IMR-90 (cell line): ENCODE results near the gene VGF. TPM values are rescaled to one million over a fixed set of nuclear protein-coding genes. Genes with fewer than 3 reads are reported as not detected.

Experiments
- ATAC-seq: fragments of 200-7000 bp; cut with Tn5 transposase; 2 replicates; pipeline ENCODE4 v1.9.1; 2020; ENCODE audit warnings: low read depth, mild to moderate bottlenecking, moderate library complexity
- BruUV-seq: library from RNA; stranded (reverse); fragments of 400-500 nt; replicated peaks from 2 replicates; lab custom pipeline; 2021; lab: Mats Ljungman, UMichigan
- CTCF ChIA-PET: fragments of 300-600 bp; formaldehyde crosslinking; extraction: SDS; loops from one replicate; lab custom pipeline; 2021; ENCODE audit warnings: antibody characterized with exemption; lab: Yijun Ruan, JAX
- POLR2A ChIA-PET: fragments of 300-600 bp; sonication (Branson Sonifier 250); formaldehyde crosslinking; loops from one replicate; lab custom pipeline; 2022; ENCODE audit warnings: antibody characterized with exemption; ENCODE audit not compliant: unreplicated experiment; lab: Charles Lee
- DNase-seq: peaks from one replicate; pipeline ENCODE4 v3.0.0; 2013
- H2AFZ ChIP-seq: replicated peaks from 2 replicates; pipeline ENCODE3; 2013; ENCODE audit warnings: low read length, mild to moderate bottlenecking; ENCODE audit not compliant: poor library complexity
- H2AK5ac ChIP-seq: 2 replicates; pipeline ENCODE4 v1.6.1; 2013; ENCODE audit warnings: low read depth, low read length, inconsistent platforms
- H2AK9ac ChIP-seq: replicated peaks from 2 replicates; pipeline ENCODE3; 2013; ENCODE audit warnings: mild to moderate bottlenecking, low read depth, low read length, moderate library complexity; ENCODE audit not compliant: poor library complexity
- H2BK120ac ChIP-seq: 2 replicates; pipeline ENCODE4 v1.6.1; 2013; ENCODE audit warnings: low read depth, low read length, inconsistent platforms
- H2BK15ac ChIP-seq: 3 replicates; pipeline ENCODE4 v1.6.1; 2013; ENCODE audit warnings: low read depth, low read length, inconsistent platforms
- H2BK20ac ChIP-seq: 2 replicates; pipeline ENCODE4 v1.6.1; 2013; ENCODE audit warnings: low read depth, mild to moderate bottlenecking, inconsistent platforms, low read length, moderate library complexity
- H2BK5ac ChIP-seq: 2 replicates; pipeline ENCODE4 v1.6.1; 2013; ENCODE audit warnings: mild to moderate bottlenecking, low read depth, low read length, inconsistent platforms; ENCODE audit not compliant: poor library complexity, severe bottlenecking
- H3K14ac ChIP-seq: replicated peaks from 2 replicates; pipeline ENCODE4 v1.6.1; 2013; ENCODE audit warnings: low read depth, low read length, inconsistent platforms
- H3K18ac ChIP-seq: 2 replicates; pipeline ENCODE4 v1.6.1; 2013; ENCODE audit warnings: low read depth, low read length, control low read depth
- H3K23ac ChIP-seq: 2 replicates; pipeline ENCODE4 v1.6.1; 2013; ENCODE audit warnings: low read depth, low read length, inconsistent platforms
- H3K27ac ChIP-seq: 2 replicates; pipeline ENCODE4 v1.5.1; 2013; ENCODE audit warnings: mild to moderate bottlenecking, control low read depth, low read length; ENCODE audit not compliant: insufficient read depth
- H3K27me3 ChIP-seq: 2 replicates; pipeline ENCODE4 v1.6.1; 2013; ENCODE audit warnings: low read length; ENCODE audit not compliant: control insufficient read depth, insufficient read depth
- H3K36me3 ChIP-seq: 2 replicates; pipeline ENCODE4 v1.6.1; 2013; ENCODE audit warnings: low read length, mixed read lengths; ENCODE audit not compliant: control insufficient read depth, insufficient read depth
- H3K4ac ChIP-seq: 2 replicates; pipeline ENCODE4 v1.6.1; 2013; ENCODE audit warnings: low read depth, low read length, inconsistent platforms
- H3K4me1 ChIP-seq: 2 replicates; pipeline ENCODE4 v1.6.1; 2013; ENCODE audit warnings: low read length, mixed read lengths; ENCODE audit not compliant: control insufficient read depth, insufficient read depth
- H3K4me2 ChIP-seq: 2 replicates; pipeline ENCODE4 v1.6.1; 2013; ENCODE audit warnings: low read depth, mild to moderate bottlenecking, control low read depth, low read length, moderate library complexity
- H3K4me3 ChIP-seq: 2 replicates; pipeline ENCODE4 v1.5.1; 2013; ENCODE audit warnings: low read depth, mild to moderate bottlenecking, control low read depth, low read length, moderate library complexity; ENCODE audit not compliant: insufficient read depth
- H3K56ac ChIP-seq: 2 replicates; pipeline ENCODE4 v1.6.1; 2013; ENCODE audit warnings: low read length, inconsistent platforms; ENCODE audit not compliant: insufficient read depth; ENCODE audit errors: extremely low read depth
- H3K79me1 ChIP-seq, 2 experiments: 2 replicates each; pipeline ENCODE4 v1.6.1; 2013; ENCODE audit warnings: low read length in 2 of 2, inconsistent platforms in 1 of 2, low read depth in 1 of 2
- H3K9ac ChIP-seq: 2 replicates; pipeline ENCODE4 v1.6.1; 2013; ENCODE audit warnings: low read depth, low read length, control low read depth
- H3K9me1 ChIP-seq: 2 replicates; pipeline ENCODE4 v1.6.1; 2013; ENCODE audit warnings: low read length, inconsistent platforms; ENCODE audit not compliant: insufficient read depth
- H3K9me3 ChIP-seq: 2 replicates; pipeline ENCODE4 v1.6.1; 2013; ENCODE audit warnings: low read length; ENCODE audit not compliant: control insufficient read depth, insufficient read depth
- H4K20me1 ChIP-seq: 2 replicates; pipeline ENCODE4 v1.6.1; 2013; ENCODE audit warnings: low read length, inconsistent platforms; ENCODE audit not compliant: insufficient read depth
- H4K5ac ChIP-seq: 2 replicates; pipeline ENCODE4 v1.6.1; 2013; ENCODE audit warnings: mild to moderate bottlenecking, low read depth, low read length, control low read depth
- H4K8ac ChIP-seq, 2 experiments: 2 replicates each; pipeline ENCODE4 v1.6.1; 2013; ENCODE audit warnings: low read depth in 2 of 2, low read length in 2 of 2, control low read depth in 1 of 2, inconsistent platforms in 1 of 2
- H4K91ac ChIP-seq: 2 replicates; pipeline ENCODE4 v1.6.1; 2013; ENCODE audit warnings: low read depth, low read length, inconsistent platforms; ENCODE audit not compliant: insufficient read depth
- BHLHE40 ChIP-seq: fragments of 150-350 bp; IDR thresholded peaks from 2 replicates; pipeline ENCODE4 v1.6.1; 2016; ENCODE audit warnings: mild to moderate bottlenecking, low read depth, low read length
- SMC3 ChIP-seq: fragments of 150-350 bp; IDR thresholded peaks from 2 replicates; pipeline ENCODE4 v1.6.1; 2016; ENCODE audit warnings: low read depth, mild to moderate bottlenecking, antibody characterized with exemption, low read length, moderate library complexity
- WGBS, 2 experiments: methylation state at CpG; one replicate each; pipeline versions ENCODE4 v1.1.5 to v1.1.7; 2013; ENCODE audit warnings: missing lambda C conversion rate in 2 of 2; ENCODE audit not compliant: insufficient read length in 1 of 2; ENCODE audit errors: extremely low coverage in 2 of 2; 5-methylcytosine and 5-hydroxymethylcytosine counted together
- dilution Hi-C: fragments of 300-500 bp; cut with HindIII; formaldehyde crosslinking; loops from one replicate; pipeline ENCODE4 v1.14.3; 2018; ENCODE audit warnings: low sequenced_read_pairs; ENCODE audit not compliant: unreplicated experiment
- in situ Hi-C: fragments of 300-500 bp; cut with MboI; formaldehyde crosslinking; loops from 3 replicates; pipeline ENCODE4 v1.14.3; 2019; ENCODE audit warnings: low sequenced_read_pairs, inconsistent platforms, mixed read lengths
- intact Hi-C: fragments of 100-400 bp; cut with micrococcal nuclease; formaldehyde crosslinking; loops from 2 replicates; pipeline ENCODE4 v1.10.0; 2022
- polyA plus RNA-seq, 3 experiments: library from polyadenylated mRNA; depleted of rRNA; stranded (reverse); fragments of >200 nt; gene quantifications; 2 replicates each; pipeline ENCODE4 v1.2.3, GENCODE V29; 2012; ENCODE audit warnings: low replicate concordance in 1 of 3
- total RNA-seq: library from RNA; depleted of rRNA; stranded (reverse); fragments of >200 nt; gene quantifications from 2 replicates; pipeline ENCODE4 v1.2.3, GENCODE V29; 2012

Gene VGF
- total and polyA plus RNA-seq, 2 of the 4 experiments (the other 2 are of a cell fraction), result 0.18 to 0.50 TPM

DNA sequence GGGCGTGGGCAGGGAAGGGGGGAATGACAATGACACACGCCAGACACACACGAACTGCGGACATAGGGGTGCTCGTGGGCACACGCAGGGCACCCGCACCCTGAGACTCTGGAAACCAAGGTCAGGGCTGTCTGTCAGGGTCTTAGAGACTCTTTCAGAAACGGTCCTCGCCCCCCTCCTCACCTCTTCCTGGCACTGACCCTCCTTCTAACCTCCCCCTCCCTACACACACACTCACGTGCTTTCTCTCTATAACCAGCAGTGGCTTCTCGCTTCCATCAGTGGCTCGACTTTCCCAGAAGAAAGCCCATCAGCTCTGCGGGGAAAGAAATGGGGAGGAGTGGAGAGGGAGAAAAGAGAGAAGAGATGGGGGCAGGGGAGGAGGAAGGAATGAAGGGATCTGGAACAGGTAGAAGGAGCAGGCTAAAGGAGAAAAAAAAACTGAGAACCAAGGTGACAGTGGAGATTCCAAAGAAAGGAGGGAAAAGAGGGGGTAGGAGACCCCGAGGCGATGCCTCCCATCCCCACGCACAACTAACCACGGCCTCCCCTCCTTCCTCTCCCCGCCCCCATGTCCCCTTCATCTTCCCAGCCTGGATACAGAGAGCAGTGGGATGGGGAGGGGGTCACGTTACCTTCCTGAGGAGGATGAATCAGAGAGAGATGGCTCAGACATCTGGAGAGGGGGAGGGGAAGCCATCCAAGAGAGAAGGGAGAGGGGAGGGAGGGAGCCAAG is 1.7 kb upstream of the VGF start:
- no peak overlapping the region for H4K5ac ChIP-seq
- DNase-seq, result peak; percentile 65
- no peak for ATAC-seq
- POLR2A ChIA-PET, result no interaction called here
- no peaks in the 10 kb centered on the region for H3K36me3 ChIP-seq
- H3K14ac ChIP-seq, result no peak overlapping the region
- CTCF ChIA-PET, result no interaction called here
- H4K8ac ChIP-seq, result no peak overlapping the region
- peaks cover 14% of the 10 kb centered on the region; the same call in 1 of the 2 replicates for H4K20me1 ChIP-seq
- H2AFZ ChIP-seq, result peak overlapping the region; percentile 69
- H3K18ac ChIP-seq, result no peak overlapping the region
- peaks cover 14% of the 10 kb centered on the region for H3K9me1 ChIP-seq
- no peaks in the 10 kb centered on the region for H3K9me3 ChIP-seq
- peaks cover 20% of the 10 kb centered on the region for H3K4me1 ChIP-seq
- H2AK5ac ChIP-seq, result no peak overlapping the region; the same call in 1 of the 2 replicates
- dilution Hi-C loops (no loop called here), in situ Hi-C loops (no loop called here), intact Hi-C loops (no loop called here)
- H2AK9ac ChIP-seq, result no peak overlapping the region
- no peak overlapping the region for H2BK20ac ChIP-seq
- no peak overlapping the region for H3K4ac ChIP-seq
- H3K23ac ChIP-seq, result no peak overlapping the region; the same call in 1 of the 2 replicates
- no peak for TF ChIP-seq SMC3
- TF ChIP-seq BHLHE40, result peak; percentile 49; the same call in 1 of the 2 replicates
- H2BK15ac ChIP-seq, result peak overlapping the region; percentile 35; the same call in 1 of the 3 replicates
- H3K27me3 ChIP-seq, result peaks cover 47% of the 10 kb centered on the region
- no peak overlapping the region for H4K91ac ChIP-seq
- no peak overlapping the region for H2BK5ac ChIP-seq
- BruUV-seq, result no TSS peak
- peaks cover 0 to 3% of the 10 kb centered on the region in 2 experiments; a peak in 1 of 4 replicates for H3K79me1 ChIP-seq
- no peak overlapping the region for H3K27ac ChIP-seq
- H3K56ac ChIP-seq, result no peak overlapping the region
- H3K9ac ChIP-seq, result no peak overlapping the region
- WGBS, 2 experiments, result no CpG with 5 or more reads among the region's 19 CpGs
- H2BK120ac ChIP-seq, result no peak overlapping the region
- H3K4me2 ChIP-seq, result peak overlapping the region; percentile 18
- H3K4me3 ChIP-seq, result no peak overlapping the region
